HepG2 (cell line): ENCODE results near the gene MYO5A. TPM values are rescaled to one million over a fixed set of nuclear protein-coding genes. Genes with fewer than 3 reads are reported as not detected.

Experiments used
- ARHGAP35 ChIP-seq: sonication (generic); formaldehyde crosslinking; IDR thresholded peaks from 2 replicates; pipeline ENCODE4 v1.9.0; 2022; ENCODE audit warnings: mild to moderate bottlenecking, inconsistent platforms, moderate library complexity, missing genetic modification reagents, borderline replicate concordance
- ETV5 ChIP-seq: IDR thresholded peaks from 2 replicates; pipeline ENCODE4 v1.6.1; 2018; ENCODE audit warnings: missing biosample characterization, missing genetic modification reagents, inconsistent platforms, borderline replicate concordance
- FOXM1 ChIP-seq: sonication (generic); formaldehyde crosslinking; IDR thresholded peaks from 2 replicates; pipeline ENCODE4 v1.5.0; 2020; ENCODE audit warnings: missing genetic modification reagents
- PRDM15 ChIP-seq: sonication (generic); formaldehyde crosslinking; IDR thresholded peaks from 2 replicates; pipeline ENCODE4 v1.4.0; 2020; ENCODE audit warnings: missing genetic modification reagents
- SALL1 ChIP-seq: sonication (generic); formaldehyde crosslinking; IDR thresholded peaks from 2 replicates; pipeline ENCODE4 v1.8.0; 2022; ENCODE audit warnings: mild to moderate bottlenecking, missing genetic modification reagents
- SPEN ChIP-seq: sonication (generic); formaldehyde crosslinking; IDR thresholded peaks from 2 replicates; pipeline ENCODE4 v1.5.1; 2020; ENCODE audit warnings: low read depth, mild to moderate bottlenecking, missing genetic modification reagents
- ZC3H13 ChIP-seq: sonication (generic); formaldehyde crosslinking; IDR thresholded peaks from 2 replicates; pipeline ENCODE4 v1.8.1; 2023; ENCODE audit warnings: mild to moderate bottlenecking, missing genetic modification reagents, moderate library complexity
- ZNF275 ChIP-seq: sonication (generic); formaldehyde crosslinking; IDR thresholded peaks from 2 replicates; pipeline ENCODE4 v1.8.0; 2022; ENCODE audit warnings: missing genetic modification reagents, mild to moderate bottlenecking, inconsistent platforms, borderline replicate concordance
- ZSCAN30 ChIP-seq: sonication (generic); formaldehyde crosslinking; IDR thresholded peaks from 2 replicates; pipeline ENCODE4 v1.5.0; 2020; ENCODE audit warnings: mild to moderate bottlenecking, missing genetic modification reagents
- polyA plus RNA-seq, 8 experiments: library from polyadenylated mRNA; depleted of rRNA in 3 of 8; stranded (reverse) in 7 of 8; unstranded in 1 of 8; fragments of >200 nt; fragmentation: Illumina TruSeq in 4 of 8; extraction: Trizol in 4 of 8; gene quantifications; 2 replicates each; pipeline versions ENCODE4 v1.2.1 to v1.2.3, GENCODE V29; 2011 to 2016; ENCODE audit warnings: low read depth in 4 of 8, missing spikeins in 1 of 8, mixed read lengths in 1 of 8; ENCODE audit not compliant: insufficient read depth in 1 of 8
- total RNA-seq, 5 experiments: library from RNA; depleted of rRNA; stranded (reverse); fragments of >200 nt; fragmentation: Illumina TruSeq; extraction: Trizol; gene quantifications; 2 replicates each; pipeline ENCODE4 v1.2.3, GENCODE V29; 2016; ENCODE audit warnings: low read depth in 1 of 5
- TF ChIP-seq, protein P1 (sequence below): sonication (generic); formaldehyde crosslinking; IDR thresholded peaks from 2 replicates; pipeline ENCODE4 v1.5.1; 2020; ENCODE audit warnings: mild to moderate bottlenecking, missing genetic modification reagents, moderate library complexity
- TF ChIP-seq, protein P2 (sequence below): sonication (generic); formaldehyde crosslinking; IDR thresholded peaks from 2 replicates; pipeline ENCODE4 v1.4.0; 2020; ENCODE audit warnings: low read depth, missing genetic modification reagents
- TF ChIP-seq, protein P3 (sequence below): sonication (generic); formaldehyde crosslinking; IDR thresholded peaks from 2 replicates; pipeline ENCODE4 v1.4.0; 2020; ENCODE audit warnings: mild to moderate bottlenecking, missing genetic modification reagents
- TF ChIP-seq, protein P4 (sequence below): IDR thresholded peaks from 2 replicates; pipeline ENCODE4 v1.6.1; 2012; ENCODE audit warnings: inconsistent platforms

Gene MYO5A
- total and polyA plus RNA-seq, 2 of the 13 experiments (the other 11 are each of a cell fraction or from before 2014, with no cell fraction given), result 2.8 to 4.8 TPM

- TF ChIP-seq, protein P1, sequence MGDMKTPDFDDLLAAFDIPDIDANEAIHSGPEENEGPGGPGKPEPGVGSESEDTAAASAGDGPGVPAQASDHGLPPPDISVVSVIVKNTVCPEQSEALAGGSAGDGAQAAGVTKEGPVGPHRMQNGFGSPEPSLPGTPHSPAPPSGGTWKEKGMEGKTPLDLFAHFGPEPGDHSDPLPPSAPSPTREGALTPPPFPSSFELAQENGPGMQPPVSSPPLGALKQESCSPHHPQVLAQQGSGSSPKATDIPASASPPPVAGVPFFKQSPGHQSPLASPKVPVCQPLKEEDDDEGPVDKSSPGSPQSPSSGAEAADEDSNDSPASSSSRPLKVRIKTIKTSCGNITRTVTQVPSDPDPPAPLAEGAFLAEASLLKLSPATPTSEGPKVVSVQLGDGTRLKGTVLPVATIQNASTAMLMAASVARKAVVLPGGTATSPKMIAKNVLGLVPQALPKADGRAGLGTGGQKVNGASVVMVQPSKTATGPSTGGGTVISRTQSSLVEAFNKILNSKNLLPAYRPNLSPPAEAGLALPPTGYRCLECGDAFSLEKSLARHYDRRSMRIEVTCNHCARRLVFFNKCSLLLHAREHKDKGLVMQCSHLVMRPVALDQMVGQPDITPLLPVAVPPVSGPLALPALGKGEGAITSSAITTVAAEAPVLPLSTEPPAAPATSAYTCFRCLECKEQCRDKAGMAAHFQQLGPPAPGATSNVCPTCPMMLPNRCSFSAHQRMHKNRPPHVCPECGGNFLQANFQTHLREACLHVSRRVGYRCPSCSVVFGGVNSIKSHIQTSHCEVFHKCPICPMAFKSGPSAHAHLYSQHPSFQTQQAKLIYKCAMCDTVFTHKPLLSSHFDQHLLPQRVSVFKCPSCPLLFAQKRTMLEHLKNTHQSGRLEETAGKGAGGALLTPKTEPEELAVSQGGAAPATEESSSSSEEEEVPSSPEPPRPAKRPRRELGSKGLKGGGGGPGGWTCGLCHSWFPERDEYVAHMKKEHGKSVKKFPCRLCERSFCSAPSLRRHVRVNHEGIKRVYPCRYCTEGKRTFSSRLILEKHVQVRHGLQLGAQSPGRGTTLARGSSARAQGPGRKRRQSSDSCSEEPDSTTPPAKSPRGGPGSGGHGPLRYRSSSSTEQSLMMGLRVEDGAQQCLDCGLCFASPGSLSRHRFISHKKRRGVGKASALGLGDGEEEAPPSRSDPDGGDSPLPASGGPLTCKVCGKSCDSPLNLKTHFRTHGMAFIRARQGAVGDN, result peak; percentile 71
- TF ChIP-seq, protein P2, sequence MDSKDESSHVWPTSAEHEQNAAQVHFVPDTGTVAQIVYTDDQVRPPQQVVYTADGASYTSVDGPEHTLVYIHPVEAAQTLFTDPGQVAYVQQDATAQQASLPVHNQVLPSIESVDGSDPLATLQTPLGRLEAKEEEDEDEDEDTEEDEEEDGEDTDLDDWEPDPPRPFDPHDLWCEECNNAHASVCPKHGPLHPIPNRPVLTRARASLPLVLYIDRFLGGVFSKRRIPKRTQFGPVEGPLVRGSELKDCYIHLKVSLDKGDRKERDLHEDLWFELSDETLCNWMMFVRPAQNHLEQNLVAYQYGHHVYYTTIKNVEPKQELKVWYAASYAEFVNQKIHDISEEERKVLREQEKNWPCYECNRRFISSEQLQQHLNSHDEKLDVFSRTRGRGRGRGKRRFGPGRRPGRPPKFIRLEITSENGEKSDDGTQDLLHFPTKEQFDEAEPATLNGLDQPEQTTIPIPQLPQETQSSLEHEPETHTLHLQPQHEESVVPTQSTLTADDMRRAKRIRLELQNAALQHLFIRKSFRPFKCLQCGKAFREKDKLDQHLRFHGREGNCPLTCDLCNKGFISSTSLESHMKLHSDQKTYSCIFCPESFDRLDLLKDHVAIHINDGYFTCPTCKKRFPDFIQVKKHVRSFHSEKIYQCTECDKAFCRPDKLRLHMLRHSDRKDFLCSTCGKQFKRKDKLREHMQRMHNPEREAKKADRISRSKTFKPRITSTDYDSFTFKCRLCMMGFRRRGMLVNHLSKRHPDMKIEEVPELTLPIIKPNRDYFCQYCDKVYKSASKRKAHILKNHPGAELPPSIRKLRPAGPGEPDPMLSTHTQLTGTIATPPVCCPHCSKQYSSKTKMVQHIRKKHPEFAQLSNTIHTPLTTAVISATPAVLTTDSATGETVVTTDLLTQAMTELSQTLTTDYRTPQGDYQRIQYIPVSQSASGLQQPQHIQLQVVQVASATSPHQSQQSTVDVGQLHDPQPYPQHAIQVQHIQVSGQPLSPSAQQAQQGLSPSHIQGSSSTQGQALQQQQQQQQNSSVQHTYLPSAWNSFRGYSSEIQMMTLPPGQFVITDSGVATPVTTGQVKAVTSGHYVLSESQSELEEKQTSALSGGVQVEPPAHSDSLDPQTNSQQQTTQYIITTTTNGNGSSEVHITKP (CRISPR knock-in tag), result 0 out of 2 replicates have a peak, but pooled peaks have one; percentile 40
- TF ChIP-seq FOXM1 (CRISPR knock-in tag) (no peak), SPEN (no peak), ARHGAP35 (CRISPR knock-in tag) (no peak), PRDM15 (CRISPR knock-in tag) (no peak), ZNF275 (CRISPR knock-in tag) (no peak), SALL1 (CRISPR knock-in tag) (peak; percentile 19; the same call in 1 of the 2 replicates), ETV5 (CRISPR knock-in tag) (no peak), ZSCAN30 (CRISPR knock-in tag) (no peak), ZC3H13 (CRISPR knock-in tag) (no peak)
- TF ChIP-seq, protein P3, sequence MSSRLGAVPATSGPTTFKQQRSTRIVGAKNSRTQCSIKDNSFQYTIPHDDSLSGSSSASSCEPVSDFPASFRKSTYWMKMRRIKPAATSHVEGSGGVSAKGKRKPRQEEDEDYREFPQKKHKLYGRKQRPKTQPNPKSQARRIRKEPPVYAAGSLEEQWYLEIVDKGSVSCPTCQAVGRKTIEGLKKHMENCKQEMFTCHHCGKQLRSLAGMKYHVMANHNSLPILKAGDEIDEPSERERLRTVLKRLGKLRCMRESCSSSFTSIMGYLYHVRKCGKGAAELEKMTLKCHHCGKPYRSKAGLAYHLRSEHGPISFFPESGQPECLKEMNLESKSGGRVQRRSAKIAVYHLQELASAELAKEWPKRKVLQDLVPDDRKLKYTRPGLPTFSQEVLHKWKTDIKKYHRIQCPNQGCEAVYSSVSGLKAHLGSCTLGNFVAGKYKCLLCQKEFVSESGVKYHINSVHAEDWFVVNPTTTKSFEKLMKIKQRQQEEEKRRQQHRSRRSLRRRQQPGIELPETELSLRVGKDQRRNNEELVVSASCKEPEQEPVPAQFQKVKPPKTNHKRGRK (CRISPR knock-in tag), result no peak
- TF ChIP-seq, protein P4, sequence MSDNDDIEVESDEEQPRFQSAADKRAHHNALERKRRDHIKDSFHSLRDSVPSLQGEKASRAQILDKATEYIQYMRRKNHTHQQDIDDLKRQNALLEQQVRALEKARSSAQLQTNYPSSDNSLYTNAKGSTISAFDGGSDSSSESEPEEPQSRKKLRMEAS, result peak; percentile 24; the same call in 1 of the 2 replicates
Measured at GRCh38 chr15:52292780-52293392, 235.8 kb downstream of the MYO5A start (continued).
